Measurements from ENCODE around the gene IL2RA. TPM values are rescaled to one million over a fixed set of nuclear protein-coding genes. Genes with fewer than 3 reads are reported as not detected.
"Not testable (repeated sequence)": the region's sequence is repeated elsewhere in the genome, so short reads cannot be mapped to it uniquely, and the experiment has no call there.

The IL2RA gene
- total RNA-seq, 1 donor from 2014 or later = 2.3 TPM

- ATAC-seq (ENCODE audit: poor library complexity) = peak; percentile 79
- intact Hi-C loops (cut with DNase I) = no loop called here
- DNase-seq = no peak
Observed at GRCh38 chr10:6065835-6066234, 3.7 kb upstream of the IL2RA start.

DNA sequence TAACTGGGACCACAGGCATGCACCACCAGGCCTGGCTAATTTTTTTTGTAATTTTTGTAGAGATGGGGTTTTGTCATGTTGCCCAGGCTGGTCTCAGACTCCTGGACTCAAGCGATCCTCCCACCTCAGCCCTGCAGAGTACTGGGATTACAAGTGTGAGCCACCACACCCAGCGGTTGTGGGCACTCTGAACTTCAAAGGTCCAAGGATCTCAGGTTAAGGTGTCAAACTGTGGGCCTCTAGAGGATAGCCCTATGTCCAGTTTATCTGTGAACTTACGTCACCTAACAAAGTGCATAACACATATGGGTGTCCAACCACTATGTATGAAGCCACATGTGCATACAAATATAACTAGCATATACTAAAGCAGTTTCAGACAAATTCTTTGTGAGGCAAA is 3.2 kb upstream of the IL2RA start:
- ATAC-seq (ENCODE audit: poor library complexity) (no peak), DNase-seq (no peak)
- intact Hi-C loops (cut with DNase I) = no loop called here

GRCh38 chr10:6064726-6065125 is 2.6 kb upstream of the IL2RA start:
- DNase-seq; intact Hi-C loops (cut with DNase I); ATAC-seq (ENCODE audit: poor library complexity): not testable (repeated sequence)

- intact Hi-C loops (cut with DNase I) = no loop called here
- ATAC-seq (ENCODE audit: poor library complexity) = no peak
- DNase-seq = no peak
Observed at GRCh38 chr10:6064119-6064518, 2.0 kb upstream of the IL2RA start.

GRCh38 chr10:6061056-6061455 is 1.1 kb downstream of the IL2RA start:
- no peak for DNase-seq
- intact Hi-C loops (cut with DNase I) = no loop called here
- no peak for ATAC-seq (ENCODE audit: poor library complexity)

DNA sequence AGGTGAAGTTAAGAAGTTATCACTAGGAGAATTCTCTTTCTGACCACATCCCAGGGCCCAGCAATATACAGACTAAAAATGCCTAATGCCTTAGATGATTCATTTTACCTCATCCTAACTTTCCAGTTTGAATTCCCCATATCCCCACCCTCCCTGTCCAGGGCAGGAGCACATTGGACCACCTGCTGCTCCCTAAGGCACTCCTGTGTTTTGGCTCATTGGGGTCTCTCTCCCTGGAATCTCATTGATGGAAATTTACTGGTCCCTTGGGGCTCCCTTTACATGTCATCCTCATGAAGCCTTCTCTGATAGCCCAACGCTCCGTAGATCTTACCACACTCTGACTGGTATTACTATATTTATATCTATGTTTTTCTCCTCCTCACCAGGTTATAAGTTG is 2.7 kb downstream of the IL2RA start:
- ATAC-seq (ENCODE audit: poor library complexity) = no peak
- intact Hi-C loops (cut with DNase I) = no loop called here
- no peak for DNase-seq

- no peak for ATAC-seq (ENCODE audit: poor library complexity)
- intact Hi-C loops (cut with DNase I) = no loop called here
- DNase-seq = no peak
Observed at GRCh38 chr10:6058682-6059475, 3.3 kb downstream of the IL2RA start.

- intact Hi-C loops (cut with DNase I) = no loop called here
- ATAC-seq (ENCODE audit: poor library complexity) (no peak), DNase-seq (no peak)
Observed at GRCh38 chr10:6056411-6057135, 5.6 kb downstream of the IL2RA start.

GRCh38 chr10:6055929-6056328 is 6.2 kb downstream of the IL2RA start:
- intact Hi-C loops (cut with DNase I) = no loop called here
- ATAC-seq (ENCODE audit: poor library complexity) (no peak), DNase-seq (no peak)

DNA sequence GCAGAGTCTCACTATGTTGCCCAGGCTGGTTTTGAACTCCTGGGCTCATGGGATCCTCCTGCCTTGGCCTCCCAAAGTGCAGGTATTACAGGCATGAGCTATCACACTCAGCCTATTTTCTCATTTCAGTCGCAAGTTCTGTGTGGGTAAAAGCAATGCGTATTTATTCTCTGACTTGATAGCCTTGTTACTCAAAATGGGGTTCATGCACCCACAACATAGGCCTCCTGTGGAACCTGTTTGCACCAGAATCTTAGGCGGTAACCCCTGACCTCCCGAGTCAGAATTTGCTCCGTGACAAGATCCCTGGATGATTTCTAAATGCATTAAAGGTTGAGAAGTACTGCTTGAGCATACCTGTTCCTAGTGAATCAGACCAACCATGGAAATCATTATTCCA is 7.3 kb downstream of the IL2RA start:
- ATAC-seq (ENCODE audit: poor library complexity) (no peak), DNase-seq (no peak)
- intact Hi-C loops (cut with DNase I) = no loop called here

GRCh38 chr10:6053816-6054631 is 8.1 kb downstream of the IL2RA start:
- DNase-seq (peak; percentile 66), ATAC-seq (ENCODE audit: poor library complexity) (peak; percentile 65)
- intact Hi-C loops (cut with DNase I) = no loop called here

DNA sequence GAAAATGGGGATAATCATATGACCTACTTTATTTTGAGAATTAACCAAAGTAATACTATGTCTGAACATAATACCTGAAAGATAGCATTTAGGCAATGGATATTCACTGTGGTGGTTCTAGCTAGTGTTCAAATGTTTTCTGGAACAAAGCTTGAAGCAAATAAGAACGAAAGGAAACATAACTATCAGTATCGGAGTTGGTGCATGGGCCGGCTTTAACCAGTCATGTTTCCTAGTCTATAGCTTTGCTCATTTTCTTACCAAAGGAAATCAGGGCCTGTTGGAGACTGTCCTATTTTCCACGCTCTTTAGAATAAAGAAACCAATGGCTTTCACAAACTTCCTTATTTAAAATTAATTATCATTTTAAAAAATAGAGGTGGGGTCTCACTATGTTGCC is 8.9 kb downstream of the IL2RA start:
- no peak for ATAC-seq (ENCODE audit: poor library complexity)
- intact Hi-C loops (cut with DNase I) = no loop called here
- no peak for DNase-seq

- DNase-seq = no peak
- no peak for ATAC-seq (ENCODE audit: poor library complexity)
- intact Hi-C loops (cut with DNase I) = no loop called here
Observed at GRCh38 chr10:6052247-6053221, 9.6 kb downstream of the IL2RA start.

- ATAC-seq (ENCODE audit: poor library complexity) (peak; percentile 74), DNase-seq (peak; percentile 70)
- intact Hi-C loops (cut with DNase I) = no loop called here
Observed at GRCh38 chr10:6050801-6051445, 11.2 kb downstream of the IL2RA start.

DNA sequence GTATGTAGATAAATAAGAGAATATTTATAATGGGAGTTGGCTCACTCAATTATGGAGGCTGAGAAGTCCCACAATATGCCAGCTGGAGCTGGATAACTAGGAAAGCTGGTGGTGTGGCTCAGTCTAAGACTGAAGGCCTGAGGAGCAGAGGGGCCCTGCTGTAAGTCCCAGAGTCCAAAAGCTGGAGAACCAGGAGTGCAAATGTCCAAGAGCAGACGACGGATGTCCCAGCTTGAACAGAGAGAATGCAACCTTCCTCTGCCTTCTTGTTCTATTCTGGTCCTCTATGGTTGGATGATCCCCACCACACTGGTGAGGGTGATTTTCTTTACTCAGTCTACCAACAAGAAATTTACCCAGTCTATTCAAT is 13.2 kb downstream of the IL2RA start:
- DNase-seq (no peak), ATAC-seq (ENCODE audit: poor library complexity) (no peak)

GRCh38 chr10:6048281-6049030 is 13.7 kb downstream of the IL2RA start:
- intact Hi-C loops (cut with DNase I) = no loop called here
- DNase-seq (no peak), ATAC-seq (ENCODE audit: poor library complexity) (no peak)

More for the DNA sequence above, 13.2 kb downstream of the IL2RA start:
- intact Hi-C loops (cut with DNase I) = no loop called here

- no peak for ATAC-seq (ENCODE audit: poor library complexity)
- intact Hi-C loops (cut with DNase I) = no loop called here
- no peak for DNase-seq
Observed at GRCh38 chr10:6047847-6048246, 14.3 kb downstream of the IL2RA start.
